GM18511 (cell line): ENCODE data around the gene C11orf68.

Source experiments
- ATAC-seq: cut with Tn5 transposase; IDR thresholded peaks from one replicate; pipeline ENCODE4 v1.9.1; 2021; ENCODE audit warnings: mild to moderate bottlenecking, moderate library complexity; ENCODE audit not compliant: unreplicated experiment

C11orf68 gene

GRCh38 chr11:65891219-65892136, 27.4 kb downstream of the C11orf68 start:
- ATAC-seq, result no peak

DNA sequence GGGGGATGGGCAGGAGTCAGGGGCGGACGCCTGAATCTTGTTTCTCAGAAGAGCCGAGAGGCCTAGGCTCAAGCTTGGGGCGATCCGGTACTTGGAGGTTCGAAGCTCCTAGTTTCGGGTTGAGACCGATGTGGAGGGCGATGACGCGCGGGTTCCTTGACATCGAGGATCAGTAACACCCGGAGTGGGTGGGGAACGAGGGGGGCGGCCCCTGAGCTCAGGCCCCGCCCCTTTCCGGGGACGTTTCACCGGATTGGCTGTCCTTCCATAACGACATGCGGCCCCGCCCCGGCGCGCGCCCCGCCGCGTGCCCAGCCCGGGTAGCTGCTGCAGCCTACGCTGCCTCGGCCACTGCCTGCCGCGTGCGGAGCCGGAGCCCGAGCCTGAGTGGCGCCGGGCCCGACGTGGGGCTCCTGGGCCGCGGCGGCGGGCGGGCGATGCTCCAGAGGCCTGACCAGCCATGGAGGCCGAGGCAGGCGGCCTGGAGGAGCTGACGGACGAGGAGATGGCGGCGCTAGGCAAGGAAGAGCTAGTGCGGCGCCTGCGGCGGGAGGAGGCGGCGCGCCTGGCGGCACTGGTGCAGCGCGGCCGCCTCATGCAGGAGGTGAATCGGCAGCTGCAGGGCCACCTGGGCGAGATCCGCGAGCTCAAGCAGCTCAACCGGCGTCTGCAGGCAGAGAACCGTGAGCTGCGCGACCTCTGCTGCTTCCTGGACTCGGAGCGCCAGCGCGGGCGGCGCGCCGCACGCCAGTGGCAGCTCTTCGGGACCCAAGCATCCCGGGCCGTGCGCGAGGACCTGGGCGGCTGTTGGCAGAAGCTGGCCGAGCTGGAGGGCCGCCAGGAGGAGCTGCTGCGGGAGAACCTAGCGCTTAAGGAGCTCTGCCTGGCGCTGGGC, 28.3 kb downstream of the C11orf68 start, which contains the start of gene CCDC85B:
CCDC85B (plus strand) TSS at position 350 of the 895 bp plus-strand sequence; CDS start at position 461, 111 bp downstream.
- ATAC-seq, result peak; percentile 54

DNA sequence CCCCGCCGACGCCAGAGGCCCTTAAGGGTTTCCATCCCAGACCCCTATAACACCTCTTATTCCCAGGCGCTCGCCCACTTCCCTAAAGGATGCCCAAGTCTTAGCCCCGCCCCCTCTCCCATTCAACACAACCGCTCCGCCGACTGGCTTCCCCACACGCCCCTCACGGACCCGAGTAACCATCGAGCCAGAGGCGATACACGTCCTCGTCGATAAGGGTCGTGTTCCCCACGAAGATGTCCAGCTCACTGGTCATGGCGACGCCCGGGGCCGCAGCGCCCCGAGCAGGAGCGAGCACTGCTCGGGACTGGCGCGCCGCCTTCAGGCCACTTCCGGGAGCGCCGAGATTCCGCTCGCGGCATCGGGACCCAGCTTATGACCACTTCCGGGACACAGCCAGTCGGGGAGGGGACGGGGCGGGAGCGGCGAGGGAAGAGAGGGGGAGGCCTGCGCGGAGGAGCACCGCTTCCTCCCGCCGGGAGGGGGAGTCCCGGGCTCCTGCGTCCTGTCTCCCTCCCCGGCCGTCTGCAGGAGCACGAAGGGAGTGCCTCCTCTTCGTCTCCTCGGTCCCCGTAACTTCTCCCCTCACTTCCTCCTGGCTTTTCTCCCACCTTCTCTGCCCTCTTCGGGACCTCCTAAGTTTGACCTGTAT, 30.6 kb downstream of the C11orf68 start, which contains the start of gene FIBP:
FIBP (minus strand) TSS at position 309 of the 652 bp plus-strand sequence; CDS start at position 256, 53 bp downstream.
- peak; percentile 54 for ATAC-seq

DNA sequence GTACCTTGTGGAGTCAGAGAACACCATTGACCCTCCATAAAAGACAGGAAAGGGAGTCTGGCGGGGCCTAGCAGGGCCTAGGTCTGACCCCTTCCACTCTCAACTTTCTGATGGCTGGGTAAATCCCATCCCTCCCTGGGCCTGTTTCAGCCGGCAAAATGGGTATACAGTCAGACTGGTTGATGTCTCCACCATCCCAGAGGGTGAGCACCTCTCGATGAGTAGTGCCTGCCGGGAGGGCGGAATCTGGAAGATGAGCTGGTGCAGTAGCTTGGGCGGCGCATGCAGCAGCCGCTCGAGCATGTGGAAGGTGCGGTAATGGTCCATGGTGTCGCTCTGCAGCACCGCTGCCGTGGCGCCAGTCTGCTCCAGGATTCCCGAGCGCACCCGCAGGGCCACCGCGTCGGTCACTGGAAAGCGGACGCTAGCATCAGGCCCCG, 31.1 kb downstream of the C11orf68 start:
- no peak for ATAC-seq

GRCh38 chr11:65886826-65887722, 31.8 kb downstream of the C11orf68 start:
- ATAC-seq, result no peak

DNA sequence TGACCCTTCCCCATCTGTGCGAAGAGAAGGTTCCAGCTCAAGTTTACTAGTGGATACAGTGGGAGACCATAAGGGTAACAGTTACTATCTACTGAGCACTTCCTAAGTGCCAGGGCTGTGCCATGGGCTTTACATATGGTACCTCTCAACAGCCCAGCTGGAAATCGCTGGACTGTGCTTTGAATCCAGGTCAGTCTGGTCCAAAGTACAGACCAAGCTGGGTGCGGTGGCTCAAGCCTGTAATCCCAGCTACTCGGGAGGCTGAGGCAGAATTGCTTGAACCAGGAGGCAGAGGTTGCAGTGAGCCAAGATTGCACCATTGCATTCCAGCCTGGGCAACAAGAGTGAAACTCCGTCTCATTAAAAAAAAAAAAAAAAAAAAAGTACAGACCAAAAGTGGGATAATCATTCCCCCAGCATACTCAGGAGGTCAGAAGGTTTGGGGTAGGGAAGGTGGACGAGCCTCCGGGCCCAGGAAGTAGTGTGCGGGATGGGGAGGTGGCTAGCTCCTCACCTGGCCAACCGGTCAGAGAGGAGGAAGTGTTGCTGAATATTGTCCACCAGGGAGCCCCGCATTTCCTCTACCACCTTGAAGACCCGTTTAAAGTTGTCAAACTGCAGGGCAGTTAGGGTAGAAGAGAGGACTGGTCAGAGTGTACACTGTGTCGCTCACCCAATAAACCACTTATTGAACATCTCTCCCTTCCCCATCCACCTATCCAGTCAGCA, 32.9 kb downstream of the C11orf68 start:
- no peak for ATAC-seq

DNA sequence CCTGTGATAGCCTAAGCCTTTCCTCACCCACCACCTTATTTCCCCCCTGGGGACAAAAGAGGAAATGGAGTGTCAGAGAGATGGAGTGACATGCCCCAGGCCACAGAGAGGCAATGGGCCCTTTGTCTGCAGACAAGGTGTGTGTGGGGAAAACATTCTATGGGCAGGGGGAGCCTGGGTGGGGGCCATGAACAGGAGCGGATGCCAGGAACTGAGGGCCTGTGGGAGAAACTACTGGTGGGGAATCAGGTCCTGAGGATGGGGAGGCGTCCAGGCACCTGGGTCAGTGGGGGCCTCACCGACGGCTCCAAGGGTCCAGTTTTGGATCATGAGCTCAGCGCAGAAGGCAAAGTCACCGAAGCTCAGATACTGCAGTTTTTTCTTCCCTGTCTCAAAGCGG, 33.6 kb downstream of the C11orf68 start:
- no peak for ATAC-seq

- no peak for ATAC-seq
Observed at GRCh38 chr11:65884716-65885092, 34.2 kb downstream of the C11orf68 start.

DNA sequence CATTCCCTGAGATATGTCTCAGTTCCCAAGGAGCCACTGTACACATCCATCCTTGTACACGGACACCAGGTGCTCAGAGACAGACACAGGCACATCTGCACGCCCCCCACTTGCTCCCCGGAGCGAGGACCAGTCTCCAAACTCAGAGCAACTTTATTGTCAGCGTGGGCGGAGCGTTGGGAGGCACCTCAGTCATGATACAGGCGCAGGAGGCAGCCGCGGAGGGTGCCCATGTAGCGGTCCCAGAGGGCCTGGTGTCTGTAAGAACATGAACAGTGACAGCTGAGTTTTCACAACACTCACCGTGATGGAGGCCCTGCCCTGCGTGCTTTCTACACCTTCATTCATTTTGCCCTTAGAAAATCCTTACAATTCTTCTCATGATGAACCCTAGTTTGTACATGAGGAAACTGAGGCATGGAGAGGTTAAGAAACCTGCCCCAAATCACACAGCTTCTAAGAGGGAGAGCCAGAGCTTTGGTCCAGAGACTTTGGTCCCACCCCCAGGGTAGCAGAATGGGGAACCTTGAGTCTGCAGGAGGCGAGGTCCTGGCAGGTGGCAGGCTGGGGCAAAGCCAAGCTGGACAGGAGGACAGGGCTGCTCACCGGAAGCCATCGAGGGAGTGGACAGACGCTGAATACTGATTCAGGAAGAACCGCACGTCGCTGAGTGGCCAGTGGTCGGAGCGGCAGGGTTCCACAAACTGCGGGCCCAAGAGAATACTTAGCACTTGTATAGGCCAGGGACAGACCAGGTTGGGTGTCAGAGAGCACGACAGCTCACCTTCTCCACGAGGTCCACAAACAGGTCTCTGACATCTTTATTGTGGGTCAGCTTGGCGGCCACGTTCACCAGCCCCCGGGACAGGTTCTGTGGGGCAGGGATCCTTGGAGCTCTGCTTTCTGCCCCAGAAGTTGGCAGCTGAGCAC, 34.8 kb downstream of the C11orf68 start:
- no peak for ATAC-seq

GRCh38 chr11:65883058-65883761, 35.7 kb downstream of the C11orf68 start:
- no peak for ATAC-seq

- ATAC-seq, result no peak
Observed at GRCh38 chr11:65882120-65883057, 36.5 kb downstream of the C11orf68 start.

DNA sequence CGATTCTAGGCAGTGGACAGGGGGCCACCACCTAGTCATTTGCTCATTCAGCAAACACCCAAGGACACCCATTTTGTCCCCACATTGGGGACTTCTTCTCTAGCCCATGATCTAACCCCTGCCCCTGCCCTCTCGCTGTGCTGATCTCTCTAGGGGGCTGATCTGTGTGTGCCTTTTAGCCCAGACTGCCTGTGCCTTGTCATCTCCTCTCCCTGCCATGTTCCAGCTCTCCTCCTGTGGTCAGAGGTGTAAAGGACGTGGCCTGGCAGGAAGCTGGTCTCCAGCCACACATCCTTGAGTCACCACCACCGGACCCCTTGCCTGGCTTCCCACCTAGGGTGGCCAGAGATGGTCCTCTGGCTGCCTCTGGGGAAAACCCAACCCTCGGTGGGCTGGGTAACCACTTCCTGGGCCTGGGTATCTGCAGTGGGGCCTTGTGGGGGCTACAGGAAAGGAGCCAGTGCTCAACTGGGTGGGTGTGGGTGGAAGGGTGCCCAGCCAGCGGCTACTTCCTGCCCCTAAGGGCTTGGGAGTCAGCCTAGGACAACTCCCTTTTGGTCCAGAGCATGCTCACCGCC, 37.9 kb downstream of the C11orf68 start:
- ATAC-seq, result no peak

GRCh38 chr11:65880027-65880426, 38.8 kb downstream of the C11orf68 start:
- no peak for ATAC-seq

DNA sequence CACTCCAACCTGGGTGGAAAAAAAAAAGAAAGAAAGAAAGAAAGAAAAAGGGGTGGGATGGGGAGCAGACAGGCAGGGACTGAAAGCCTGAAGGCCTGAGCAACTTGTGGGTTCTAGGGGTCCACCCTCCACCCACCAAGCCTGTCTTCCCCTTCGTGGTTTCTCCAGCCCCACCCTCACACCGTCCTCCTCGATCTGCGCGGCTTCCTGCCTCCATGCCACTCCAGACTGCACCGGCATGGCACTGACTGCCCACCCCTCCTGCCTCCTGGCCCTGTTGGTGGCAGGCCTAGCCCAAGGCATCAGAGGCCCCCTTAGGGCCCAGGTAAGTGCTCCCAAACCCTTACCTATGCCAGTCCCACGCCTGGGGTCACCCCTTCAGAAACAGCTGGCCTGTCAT, 39.2 kb downstream of the C11orf68 start, which contains the start of gene CTSW:
CTSW (plus strand) TSS at position 221 of the 400 bp plus-strand sequence; CDS start at position 239, 18 bp downstream.
- no peak for ATAC-seq

DNA sequence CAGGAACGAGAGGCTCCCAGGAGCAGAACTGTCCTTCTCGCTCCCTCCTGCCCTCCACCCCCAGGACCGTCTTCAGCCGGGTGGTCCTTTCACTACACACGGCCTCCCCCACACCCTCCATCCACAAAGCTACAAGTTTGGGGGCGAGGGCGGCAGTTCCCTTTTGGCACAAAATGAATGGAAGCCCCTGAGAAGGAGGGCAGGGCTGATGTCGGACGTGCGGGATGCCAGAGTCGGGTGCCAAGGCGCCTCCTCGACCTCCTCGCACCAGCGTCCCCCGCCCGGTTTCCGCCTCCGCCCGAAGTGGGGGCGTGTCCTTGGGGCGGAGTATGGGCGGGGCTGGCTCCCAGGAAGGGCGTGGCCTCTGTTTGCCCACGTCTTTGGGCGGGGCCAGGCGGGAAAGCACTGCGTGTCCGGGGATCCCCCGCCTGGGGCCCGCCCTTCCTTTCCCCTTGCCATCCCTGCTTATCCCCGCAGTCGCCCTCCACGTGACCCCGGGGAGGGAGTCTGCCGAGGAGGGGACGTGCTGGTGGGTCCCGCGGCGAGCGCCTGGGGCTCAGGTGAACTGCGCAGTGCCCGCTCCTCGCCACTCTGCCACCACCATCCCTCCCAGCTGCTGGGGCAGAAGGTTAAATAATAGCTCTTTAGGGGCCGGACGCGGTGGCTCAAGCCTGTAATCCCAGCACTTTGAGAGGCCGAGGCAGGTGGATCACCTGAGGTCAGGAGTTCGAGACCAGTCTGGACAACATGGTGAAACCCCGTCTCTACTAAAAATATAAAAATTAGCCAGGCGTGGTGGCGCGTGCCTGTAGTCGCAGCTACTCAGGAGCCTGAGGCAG, 45.3 kb downstream of the C11orf68 start:
- ATAC-seq, result peak; percentile 83
